Measurements from ENCODE around the gene BSPH1. TPM values are rescaled to one million over a fixed set of nuclear protein-coding genes. Genes with fewer than 3 reads are reported as not detected.

Gene BSPH1, protein sequence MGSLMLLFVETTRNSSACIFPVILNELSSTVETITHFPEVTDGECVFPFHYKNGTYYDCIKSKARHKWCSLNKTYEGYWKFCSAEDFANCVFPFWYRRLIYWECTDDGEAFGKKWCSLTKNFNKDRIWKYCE
- total RNA-seq = not detected in 2 replicates

DNA sequence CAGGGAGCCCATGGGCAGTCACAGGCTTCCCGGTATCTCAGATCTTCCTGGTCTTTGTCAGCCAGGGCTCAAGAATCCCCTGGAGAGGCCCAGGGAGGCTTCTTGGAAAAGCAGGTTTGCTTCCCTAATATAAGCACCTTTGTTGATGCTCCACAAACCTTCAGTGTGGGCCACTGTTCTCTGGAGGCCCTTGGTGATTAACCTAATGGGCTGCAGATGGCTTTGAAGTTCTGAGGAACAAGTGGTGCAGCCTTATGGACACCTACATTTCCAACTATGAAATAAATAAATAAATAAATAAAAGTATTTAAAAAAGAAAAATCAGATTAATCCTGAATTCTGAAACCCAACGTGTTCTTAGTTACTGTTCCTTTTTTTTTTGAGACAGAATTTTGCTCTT, at the start of gene BSPH1:
TSS of gene BSPH1 (minus strand) at position 101 of the 400 bp plus-strand sequence. CDS start at position 12, 89 bp downstream.

DNA sequence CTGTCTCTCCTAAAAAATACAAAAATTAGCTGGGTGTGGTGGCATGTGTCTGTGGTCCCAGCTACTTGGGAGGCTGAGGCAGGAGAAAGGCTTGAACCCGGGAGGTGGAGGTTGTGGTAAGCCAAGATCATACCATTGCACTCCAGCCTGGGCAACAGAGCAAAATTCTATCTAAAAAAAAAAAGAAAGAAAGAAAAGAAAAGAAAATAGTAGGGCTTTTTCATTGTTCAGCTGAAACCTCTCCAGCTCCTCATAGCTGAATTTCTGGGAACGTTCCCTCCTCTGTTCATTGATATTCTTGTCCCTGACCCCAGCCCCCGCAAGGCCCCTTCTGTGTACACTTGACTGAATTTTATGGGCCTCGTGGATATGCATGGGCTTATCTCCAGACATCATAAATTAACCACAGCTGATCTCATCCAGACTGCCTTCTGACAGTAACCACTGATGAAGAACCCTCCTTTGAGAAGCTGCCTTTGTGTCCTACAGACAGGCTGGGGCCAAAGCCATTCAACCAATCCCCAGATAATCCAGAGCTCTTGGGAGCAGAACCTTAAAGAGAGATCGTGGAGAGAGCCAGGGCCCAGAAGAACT, 2.3 kb upstream of the BSPH1 start, which contains the start of gene ELSPBP1:
TSS of gene ELSPBP1 (plus strand) at position 424 of the 594 bp plus-strand sequence. CDS start 14,036 bp downstream, outside the sequence.

Other genes starting within 250 kb of the BSPH1 start
- 36.0 and 42.8 TPM in 2 replicates for gene NOP53, start 246.6 kb downstream of the BSPH1 start, total RNA-seq
- 153 and 164 TPM in 2 replicates for gene SELENOW, start 213.5 kb downstream of the BSPH1 start, total RNA-seq
- not detected in 2 replicates for gene TPRX1, start 187.6 kb downstream of the BSPH1 start, total RNA-seq
- not detected in 2 replicates for gene CRX, start 170.2 kb downstream of the BSPH1 start, total RNA-seq
- gene TPRX2, start 132.9 kb downstream of the BSPH1 start, total RNA-seq = not detected in 2 replicates
- gene SULT2A1, start 105.9 kb downstream of the BSPH1 start, total RNA-seq = not detected in 2 replicates
- not detected in 2 replicates for gene ELSPBP1, start 2.5 kb upstream of the BSPH1 start, total RNA-seq
- gene CABP5, start 51.9 kb upstream of the BSPH1 start, total RNA-seq = not detected in 2 replicates
- 1.8 and 2.2 TPM in 2 replicates for gene PLA2G4C, start 118.6 kb upstream of the BSPH1 start, total RNA-seq
- 34.9 and 51.2 TPM in 2 replicates for gene LIG1, start 178.2 kb upstream of the BSPH1 start, total RNA-seq
- gene ZSWIM9, start 178.5 kb upstream of the BSPH1 start, total RNA-seq = 1.1 and 1.8 TPM in 2 replicates

All from subcutaneous preadipocyte (primary cell).